AG09319 (cell line): Measurements from ENCODE around the gene CDKN1C.
A peak's percentile ranks its signal among the peaks of the same experiment; 100 is the strongest.

Experiments used
- DNase-seq: peaks from one replicate; pipeline ENCODE4 v3.0.0-alpha.2; 2010; ENCODE audit warnings: low read depth; ENCODE audit errors: extremely low read depth
- CTCF ChIP-seq: IDR thresholded peaks from 2 replicates; pipeline ENCODE4 v1.5.1; 2011; ENCODE audit warnings: low read depth, mild to moderate bottlenecking, inconsistent platforms, low read length, moderate library complexity

Gene CDKN1C

DNA sequence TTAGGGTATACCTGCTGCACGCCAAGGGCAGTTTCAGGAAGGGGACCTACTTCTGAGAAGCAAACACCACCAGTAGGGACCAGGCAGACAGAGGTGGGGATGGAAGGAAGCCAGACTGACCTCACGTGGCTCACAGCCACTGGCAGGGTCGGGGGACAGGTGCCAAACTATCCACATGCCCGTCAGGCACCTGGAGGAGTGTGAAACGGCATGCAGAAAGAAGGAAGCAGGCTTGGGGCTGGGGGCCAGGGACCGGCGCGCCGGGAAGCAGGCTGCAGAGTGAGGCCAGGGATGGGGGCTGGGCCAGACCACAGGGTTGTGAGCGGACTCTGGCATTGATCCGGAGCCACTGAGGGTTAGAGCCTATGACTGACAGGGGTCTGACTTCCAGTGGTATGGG is 47.5 kb downstream of the CDKN1C start:
- TF ChIP-seq CTCF: no peak
- DNase-seq: no peak

DNA sequence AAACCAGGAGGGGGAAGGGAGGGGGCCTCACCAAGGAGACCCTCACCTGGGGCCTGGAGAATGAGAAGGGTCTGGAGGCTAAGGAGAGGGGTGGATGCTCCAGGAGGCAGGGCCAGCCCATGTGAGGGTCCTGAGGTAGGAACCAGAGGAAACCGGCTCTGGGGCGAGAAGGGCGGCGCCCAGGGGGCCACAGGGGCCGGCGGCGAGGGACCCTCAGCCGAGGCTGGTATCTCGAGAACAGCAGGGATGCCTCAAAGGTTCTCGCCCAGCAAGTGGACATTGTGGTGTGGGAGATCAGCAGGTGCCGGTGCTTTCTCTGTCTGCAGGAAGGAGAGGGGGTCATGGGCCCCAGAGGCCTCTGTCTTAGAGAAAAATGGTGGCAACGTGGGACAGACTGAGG is 47.9 kb downstream of the CDKN1C start:
- DNase-seq: no peak

GRCh38 chr11:2837096-2837601 is 48.4 kb downstream of the CDKN1C start:
- DNase-seq: peak; percentile 15

More for the DNA sequence above, 47.9 kb downstream of the CDKN1C start:
- TF ChIP-seq CTCF: no peak

GRCh38 chr11:2836315-2837095 is 49.1 kb downstream of the CDKN1C start:
- DNase-seq: no peak
- no peak for TF ChIP-seq CTCF

More at GRCh38 chr11:2837096-2837601, 48.4 kb downstream of the CDKN1C start:
- peak; percentile 46 for TF ChIP-seq CTCF

DNA sequence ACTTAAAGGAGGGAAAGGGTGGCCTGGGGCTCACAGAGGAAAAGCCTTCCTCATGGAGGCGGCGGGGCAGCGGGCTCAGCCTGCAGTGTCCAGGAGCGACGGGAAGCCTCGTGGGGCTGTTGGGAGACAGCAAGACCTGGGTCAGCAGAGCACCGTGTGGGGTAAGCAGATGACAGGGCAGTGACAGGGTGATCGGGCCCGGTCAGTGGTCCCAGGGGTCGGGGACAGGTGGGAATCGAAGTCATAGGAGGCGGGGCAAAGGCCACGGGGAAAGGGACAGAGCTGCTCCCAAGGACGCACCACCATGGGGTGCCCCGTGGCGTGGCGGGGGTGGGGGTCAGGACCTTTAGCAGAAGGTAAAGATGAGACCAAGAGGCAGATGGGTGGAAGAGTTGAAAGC is 49.8 kb downstream of the CDKN1C start:
- no peak for TF ChIP-seq CTCF
- DNase-seq: no peak

DNA sequence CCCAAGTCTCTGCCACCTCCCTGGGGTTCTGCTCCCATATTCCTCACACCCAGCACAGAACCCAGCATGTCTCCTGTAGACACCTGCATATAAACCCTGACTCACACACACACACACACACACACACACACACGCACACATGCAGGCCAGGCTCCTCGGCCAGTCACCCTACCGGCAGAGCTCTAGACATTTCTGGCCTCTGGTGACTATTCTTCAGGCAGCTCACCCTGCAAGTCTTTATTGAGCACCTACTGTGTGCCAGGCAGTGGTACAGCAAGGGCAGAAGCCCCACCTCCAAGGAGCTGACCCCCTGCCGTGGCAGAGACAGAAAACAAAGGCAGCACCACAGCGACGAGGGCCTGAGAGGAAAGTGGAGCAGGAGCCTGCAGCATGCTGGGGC is 50.3 kb downstream of the CDKN1C start:
- no peak for DNase-seq
- TF ChIP-seq CTCF: no peak

- no peak for DNase-seq
- no peak for TF ChIP-seq CTCF
Measured at GRCh38 chr11:2834503-2835273, 50.9 kb downstream of the CDKN1C start.
